Subcutaneous adipose tissue (tissue), 4 donors: ENCODE measurements around the gene CREM. TPM values are rescaled to one million over a fixed set of nuclear protein-coding genes. Genes with fewer than 3 reads are reported as not detected.

Source experiments
- CTCF ChIP-seq: fragments of 450-650 bp; IDR thresholded peaks from one replicate; pipeline ENCODE4 v1.5.1; 2016; ENCODE audit warnings: low read depth, mild to moderate bottlenecking, control low read depth, antibody characterized with exemption, moderate library complexity
- total RNA-seq, 4 donors: library from RNA; depleted of rRNA; stranded (reverse); fragments of >200 nt; gene quantifications; one replicate each; pipeline ENCODE4 v1.1.0, GENCODE V29; 2016

Gene CREM
- total RNA-seq, result 10 to 100 TPM; 29.8 to 90.8 (median 43.0) TPM

DNA sequence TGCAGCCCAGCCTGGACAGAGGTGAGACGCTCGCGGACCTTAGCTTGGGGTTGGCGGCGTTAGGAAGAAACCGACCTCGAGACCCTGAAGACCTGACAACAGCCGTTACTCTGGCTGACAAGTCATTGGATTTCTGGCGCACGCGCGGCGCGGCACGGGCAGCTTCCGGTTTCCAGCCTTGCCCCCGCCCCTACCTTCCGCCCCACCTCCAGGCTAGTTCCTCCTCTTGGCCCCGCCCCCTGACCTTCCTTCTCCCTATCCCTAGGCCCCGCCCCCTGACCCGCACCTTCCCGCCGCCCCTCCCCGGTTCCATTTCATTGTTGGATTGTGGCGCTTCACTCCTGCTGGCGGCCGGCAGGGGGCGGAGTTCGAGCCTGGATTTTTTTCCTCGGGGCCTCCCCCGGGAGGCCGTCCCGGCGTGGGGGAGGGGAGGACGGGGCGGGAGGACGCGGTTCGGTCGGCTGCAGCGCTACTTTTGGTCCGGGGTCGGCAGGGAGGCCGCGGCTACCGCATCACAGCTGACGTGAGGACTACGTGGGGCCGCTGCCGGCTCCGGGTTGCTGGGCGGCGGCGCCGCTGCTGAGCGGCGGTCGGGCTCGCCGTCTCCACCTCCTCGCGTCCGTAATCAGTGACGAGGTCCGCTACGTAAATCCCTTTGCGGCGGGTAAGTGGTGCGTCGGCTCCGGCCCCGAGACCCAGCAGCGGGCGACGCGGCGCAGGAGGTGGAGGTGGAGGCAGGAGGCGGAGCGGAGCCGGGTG, at the start of gene CREM:
Gene CREM, plus strand, starts transcription at position 317 of the 759 bp plus-strand sequence. CDS start 10,990 bp downstream, outside the sequence.
- TF ChIP-seq CTCF, result no peak

- TF ChIP-seq CTCF, result no peak
Measured at GRCh38 chr10:35079265-35079664, 47.4 kb upstream of the CREM start.

DNA sequence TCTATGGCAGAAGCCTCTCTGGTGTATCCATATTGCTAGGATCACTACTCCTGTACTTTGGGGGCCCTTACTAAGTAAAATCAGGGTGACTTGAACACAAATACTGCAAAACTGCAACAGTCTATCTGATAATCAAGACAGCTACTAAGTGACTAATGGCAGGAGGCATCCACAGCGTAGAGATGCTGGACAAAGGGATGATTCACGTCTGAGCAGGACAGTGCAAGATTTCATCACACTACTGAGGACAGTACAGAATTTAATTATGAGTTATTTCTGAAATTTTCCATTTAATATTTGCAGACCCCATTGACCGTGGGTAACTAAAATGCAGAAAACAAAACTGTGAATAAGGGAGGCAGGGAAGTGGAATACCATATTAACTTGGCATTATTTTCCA, 46.9 kb upstream of the CREM start:
- no peak for TF ChIP-seq CTCF

DNA sequence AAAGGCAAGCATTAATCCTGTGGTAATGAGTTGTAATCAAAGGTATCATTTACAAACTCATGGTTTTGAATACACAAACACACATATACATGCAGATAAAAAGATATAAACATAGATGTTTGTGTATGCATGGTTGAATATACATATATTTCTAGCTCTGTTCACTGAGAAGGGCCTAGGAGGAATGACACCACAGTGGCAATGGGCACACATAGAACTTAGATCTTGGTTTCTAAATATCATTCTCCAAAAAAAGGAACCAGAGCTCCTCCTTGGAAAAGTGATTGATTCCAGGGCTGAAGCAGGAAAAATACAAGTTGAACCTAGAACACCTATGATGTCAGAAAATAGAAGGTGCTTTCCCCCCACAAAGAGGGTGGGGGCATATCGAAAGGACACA, 43.4 kb upstream of the CREM start:
- TF ChIP-seq CTCF, result no peak

- TF ChIP-seq CTCF, result no peak
Measured at GRCh38 chr10:35089611-35090161, 37.0 kb upstream of the CREM start.

GRCh38 chr10:35090162-35090954, 36.3 kb upstream of the CREM start, which contains the start of gene CUL2:
Gene CUL2 (minus strand): TSS chr10:35090341. CDS start chr10:35071317, 19,024 bp downstream.
- no peak for TF ChIP-seq CTCF
